ENCODE data around the gene NOD1.
"Not testable (repeated sequence)": the region's sequence is repeated elsewhere in the genome, so short reads cannot be mapped to it uniquely, and the experiment has no call there.

The NOD1 gene

GRCh38 chr7:30421647-30422196 is 56.9 kb downstream of the NOD1 start:
- no peak for DNase-seq (ENCODE audit: low read depth, low spot score)

GRCh38 chr7:30420662-30421061 is 57.9 kb downstream of the NOD1 start:
- no peak for DNase-seq (ENCODE audit: low read depth, low spot score)

DNA sequence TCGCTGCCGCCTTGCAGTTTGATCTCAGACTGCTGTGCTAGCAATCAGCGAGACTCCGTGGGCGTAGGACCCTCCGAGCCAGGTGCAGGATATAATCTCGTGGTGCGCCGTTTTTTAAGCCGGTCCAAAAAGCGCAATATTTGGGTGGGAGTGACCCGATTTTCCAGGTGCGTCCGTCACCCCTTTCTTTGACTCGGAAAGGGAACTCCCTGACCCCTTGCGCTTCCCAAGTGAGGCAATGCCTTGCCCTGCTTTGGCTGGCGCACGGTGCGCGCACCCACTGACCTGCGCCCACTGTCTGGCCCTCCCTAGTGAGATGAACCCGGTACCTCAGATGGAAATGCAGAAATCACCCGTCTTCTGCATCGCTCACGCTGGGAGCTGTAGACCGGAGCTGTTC is 58.5 kb downstream of the NOD1 start:
- not testable (repeated sequence) for DNase-seq (ENCODE audit: low read depth, low spot score)

- DNase-seq (ENCODE audit: low read depth, low spot score) = no peak
These were observed 64.7 kb downstream of the NOD1 start for GRCh38 chr7:30413864-30414263.

DNA sequence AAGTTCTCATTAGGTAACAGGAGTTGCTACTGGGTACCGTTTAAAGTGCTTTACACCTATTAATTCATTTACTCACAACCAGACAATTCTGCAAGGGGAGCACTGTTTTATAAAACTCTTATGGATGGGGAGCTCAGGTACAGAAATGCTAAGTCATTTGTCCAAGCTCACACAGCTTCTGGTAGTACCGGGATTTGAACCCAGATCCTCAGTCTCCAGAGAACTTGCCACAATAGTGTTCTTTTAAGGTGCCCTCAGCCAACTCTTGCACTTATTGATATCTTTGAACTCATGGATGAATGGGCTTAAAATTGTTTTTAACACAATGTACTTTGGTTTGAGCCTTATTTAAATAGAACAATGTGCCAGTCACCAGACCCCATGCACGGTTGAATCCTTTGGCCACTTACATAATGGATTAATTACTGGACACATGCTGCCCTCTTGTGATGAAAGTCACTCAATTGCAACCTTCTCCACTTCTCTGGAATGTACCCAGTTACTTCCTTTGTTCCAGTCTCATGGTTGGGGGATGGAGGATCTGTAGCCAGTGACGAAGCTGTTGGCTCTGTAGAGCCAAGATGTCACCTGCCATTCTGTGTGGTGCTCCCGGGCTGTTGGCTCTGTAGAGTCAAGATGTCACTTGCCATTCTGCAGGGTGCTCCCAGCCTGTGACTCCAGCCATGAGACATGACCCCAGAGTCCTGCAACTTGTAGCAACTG is 65.6 kb downstream of the NOD1 start:
- peak; percentile 56 for DNase-seq (ENCODE audit: low read depth, low spot score)

DNA sequence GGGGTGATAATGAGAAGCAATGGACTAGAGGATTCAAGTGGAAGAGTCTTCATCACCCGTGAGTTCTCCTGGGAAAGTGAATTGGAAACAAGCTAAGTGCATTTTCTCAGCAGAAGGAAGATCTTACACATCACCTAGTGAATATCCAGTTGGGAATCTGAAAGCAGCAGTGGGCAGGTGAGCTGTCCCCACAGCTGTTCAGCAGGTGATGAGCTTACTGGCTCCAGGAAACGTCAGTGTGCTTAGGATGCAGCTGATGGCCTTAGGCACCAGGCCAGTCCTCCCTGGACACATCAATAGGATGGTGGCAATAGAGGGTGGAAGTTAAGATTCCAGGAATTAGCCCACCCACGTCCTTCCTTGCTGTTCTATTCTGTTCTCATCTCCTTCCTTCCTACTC is 66.7 kb downstream of the NOD1 start:
- no peak for DNase-seq (ENCODE audit: low read depth, low spot score)

GRCh38 chr7:30411173-30411572 is 67.4 kb downstream of the NOD1 start:
- no peak for DNase-seq (ENCODE audit: low read depth, low spot score)

DNA sequence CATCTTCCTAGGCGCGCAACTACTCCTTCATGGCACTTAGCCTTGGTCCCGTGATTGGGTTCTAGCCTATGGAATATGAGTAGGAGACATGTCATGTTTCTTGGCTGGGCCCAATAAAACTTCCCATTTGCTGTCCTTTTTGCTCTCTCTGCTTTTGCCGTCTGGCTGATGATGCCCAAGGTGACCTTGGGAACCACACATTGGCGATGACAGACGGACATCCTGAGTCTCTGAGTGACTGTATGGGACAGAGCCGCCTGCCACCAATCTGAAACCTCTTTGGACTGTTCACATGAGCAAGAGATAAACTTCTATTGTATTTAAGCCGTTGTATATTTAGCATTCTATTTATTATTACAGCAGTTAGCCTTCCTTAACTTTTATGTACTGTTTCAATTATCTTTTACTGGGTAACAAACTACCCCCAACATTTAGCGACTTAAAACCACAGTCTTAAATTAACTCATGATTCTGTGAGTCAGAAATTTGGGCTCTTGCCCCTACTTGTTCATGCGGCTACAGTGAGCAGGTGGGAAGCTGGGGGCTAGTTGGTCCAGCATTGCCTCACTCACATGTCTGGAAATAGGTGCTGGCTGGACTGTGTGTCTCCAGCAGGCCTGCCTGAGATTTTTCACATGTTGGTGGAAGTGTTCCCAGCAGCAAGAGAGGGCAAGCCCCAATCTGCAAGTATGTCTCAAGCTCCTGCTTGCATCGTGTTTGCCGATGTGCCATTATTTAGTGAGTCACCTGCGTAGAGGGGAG is 71.7 kb downstream of the NOD1 start:
- no peak for DNase-seq (ENCODE audit: low read depth, low spot score)

- DNase-seq (ENCODE audit: low read depth, low spot score) = no peak
These were observed 73.4 kb downstream of the NOD1 start for GRCh38 chr7:30405179-30405578.

GRCh38 chr7:30403477-30403876 is 75.1 kb downstream of the NOD1 start:
- DNase-seq (ENCODE audit: low read depth, low spot score) = no peak

DNA sequence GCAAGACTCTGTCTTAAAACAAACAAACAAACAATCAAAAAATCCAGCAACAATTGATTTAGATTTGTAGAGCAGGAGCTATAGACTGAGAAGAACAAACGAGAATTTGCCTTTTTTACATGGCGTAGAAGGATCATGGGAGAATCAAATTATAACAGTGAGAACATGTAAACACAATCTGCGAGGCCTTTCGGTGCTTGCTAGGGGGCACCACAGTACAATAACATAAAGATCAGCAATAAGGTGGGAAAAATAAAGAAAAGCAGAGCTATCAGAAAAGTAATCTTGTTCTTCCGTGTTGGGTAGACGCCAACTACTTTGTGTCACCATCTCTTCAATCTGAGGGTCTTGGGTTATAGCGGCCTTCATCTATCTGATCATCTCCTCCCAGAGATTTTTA is 82.2 kb downstream of the NOD1 start:
- DNase-seq (ENCODE audit: low read depth, low spot score) = no peak

- no peak for DNase-seq (ENCODE audit: low read depth, low spot score)
These were observed 82.9 kb downstream of the NOD1 start for GRCh38 chr7:30395676-30396075.

- no peak for DNase-seq (ENCODE audit: low read depth, low spot score)
These were observed 86.8 kb downstream of the NOD1 start for GRCh38 chr7:30391806-30392205.

DNA sequence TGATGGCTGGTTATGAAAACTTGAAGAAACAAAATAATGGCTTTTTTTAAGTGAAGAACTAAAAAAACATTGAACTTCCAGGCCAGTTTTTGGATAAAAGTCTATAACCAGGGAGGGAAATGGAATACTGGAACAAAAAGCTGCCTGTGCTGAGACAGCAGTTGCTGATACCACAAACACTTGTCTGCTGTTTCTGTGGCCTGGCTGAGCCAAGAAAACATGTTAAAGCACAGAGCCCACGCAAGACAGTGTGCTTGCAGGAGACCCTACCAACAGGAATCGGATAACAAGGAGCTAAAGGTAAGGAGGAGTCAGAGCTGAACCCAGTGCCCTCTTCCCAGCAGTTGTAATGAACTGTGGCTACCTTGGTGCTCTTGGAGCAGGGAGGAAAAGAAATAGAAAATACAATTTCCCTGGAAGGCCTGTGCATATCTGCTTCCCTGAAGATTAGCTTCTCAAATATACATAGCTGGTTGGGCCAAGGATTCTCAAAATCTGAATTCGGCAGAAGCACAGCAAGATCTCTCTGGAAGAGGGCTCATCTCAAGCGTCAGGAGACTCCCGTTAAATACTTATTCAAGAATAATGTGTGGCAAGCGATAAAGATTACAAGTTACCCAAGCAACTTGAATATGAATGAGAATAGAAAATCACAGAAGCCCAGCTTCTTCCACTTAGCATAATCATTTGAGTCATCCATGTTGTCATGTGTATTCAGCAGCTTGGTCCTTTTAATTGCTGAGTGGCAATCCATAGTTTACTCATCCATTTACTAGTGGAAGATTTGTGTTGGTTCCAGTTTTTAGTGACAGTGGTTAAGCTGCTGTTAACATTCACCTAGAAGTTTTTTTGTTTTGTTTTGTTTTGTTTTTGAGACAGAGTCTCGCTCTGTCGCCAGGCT is 87.6 kb downstream of the NOD1 start:
- DNase-seq (ENCODE audit: low read depth, low spot score) = no peak

DNA sequence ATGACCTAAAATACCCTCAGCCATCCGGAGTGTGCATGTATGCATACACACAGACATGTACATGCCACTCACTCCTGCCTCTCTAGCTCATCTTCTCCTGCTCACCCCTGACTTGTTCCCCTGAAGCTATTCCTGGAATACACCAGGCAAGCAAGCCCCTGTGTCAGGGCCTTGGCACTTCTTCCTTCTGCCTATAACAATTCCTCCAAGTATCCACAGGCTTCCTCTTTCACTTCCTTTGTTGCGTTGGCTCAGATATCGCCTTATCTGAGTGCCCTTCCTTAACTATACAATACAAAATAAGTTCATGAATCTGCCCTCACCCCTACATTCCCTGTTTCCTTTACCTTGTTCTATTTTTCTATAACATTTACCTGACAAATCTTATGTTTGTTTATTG is 88.8 kb downstream of the NOD1 start:
- DNase-seq (ENCODE audit: low read depth, low spot score) = no peak

DNA sequence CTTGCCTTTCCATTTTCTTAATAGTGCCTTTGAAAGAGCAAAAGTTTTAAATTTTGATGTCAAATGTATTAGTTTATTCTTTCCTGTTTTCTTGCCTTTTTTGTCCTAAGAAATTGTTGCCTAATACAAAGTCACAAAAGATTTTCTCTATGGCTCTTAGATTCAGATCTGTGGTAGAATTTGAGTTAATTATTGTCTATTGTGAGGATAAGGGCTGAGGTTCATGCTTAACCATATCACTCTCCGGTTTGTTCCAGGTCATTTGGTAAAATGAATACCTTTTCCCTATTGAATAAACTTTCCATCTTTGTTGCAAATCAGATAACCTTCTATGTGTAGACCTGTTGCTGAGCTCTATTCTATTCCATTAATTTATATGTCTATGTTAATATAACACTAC is 96.0 kb downstream of the NOD1 start:
- DNase-seq (ENCODE audit: low read depth, low spot score) = no peak

GRCh38 chr7:30380824-30381223 is 97.8 kb downstream of the NOD1 start:
- DNase-seq (ENCODE audit: low read depth, low spot score) = not testable (repeated sequence)

DNA sequence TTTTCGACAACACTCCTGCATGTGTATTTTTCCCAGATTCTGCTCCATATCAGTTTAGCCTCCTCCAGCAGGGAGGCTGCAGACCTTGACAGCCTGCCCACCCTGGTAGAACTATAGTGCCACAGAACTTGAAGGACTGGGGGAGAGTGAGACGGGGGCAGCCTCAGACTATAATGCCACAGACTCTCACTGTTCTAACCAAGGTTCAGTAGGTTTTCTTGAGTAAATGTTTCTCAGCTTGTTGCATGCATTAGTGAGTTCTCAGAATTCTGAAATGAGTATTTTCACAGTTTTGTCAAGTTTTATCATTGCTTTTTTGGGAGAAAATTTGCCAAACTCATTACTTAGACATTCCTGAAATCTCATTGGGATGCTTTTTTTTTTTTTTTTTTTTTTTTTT is 98.3 kb downstream of the NOD1 start:
- no peak for DNase-seq (ENCODE audit: low read depth, low spot score)

DNA sequence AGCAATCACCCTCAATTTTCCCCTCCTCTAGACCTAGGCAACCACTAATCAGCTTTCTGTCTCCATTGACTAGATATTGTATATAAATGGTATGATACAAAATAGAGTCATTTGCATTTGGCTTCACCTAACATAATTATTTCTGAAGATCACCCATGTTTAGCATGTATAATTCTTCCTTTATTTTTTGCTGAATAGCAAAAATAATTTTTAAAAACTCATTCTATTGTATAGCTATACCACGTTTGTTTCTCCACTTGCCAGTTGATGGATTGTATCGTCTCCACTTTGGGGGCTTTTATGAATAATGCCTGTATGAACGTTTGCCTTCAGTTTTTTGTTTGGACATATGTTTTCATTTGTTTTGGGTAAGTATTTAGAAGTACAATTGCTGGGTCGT is 98.8 kb downstream of the NOD1 start:
- no peak for DNase-seq (ENCODE audit: low read depth, low spot score)

DNA sequence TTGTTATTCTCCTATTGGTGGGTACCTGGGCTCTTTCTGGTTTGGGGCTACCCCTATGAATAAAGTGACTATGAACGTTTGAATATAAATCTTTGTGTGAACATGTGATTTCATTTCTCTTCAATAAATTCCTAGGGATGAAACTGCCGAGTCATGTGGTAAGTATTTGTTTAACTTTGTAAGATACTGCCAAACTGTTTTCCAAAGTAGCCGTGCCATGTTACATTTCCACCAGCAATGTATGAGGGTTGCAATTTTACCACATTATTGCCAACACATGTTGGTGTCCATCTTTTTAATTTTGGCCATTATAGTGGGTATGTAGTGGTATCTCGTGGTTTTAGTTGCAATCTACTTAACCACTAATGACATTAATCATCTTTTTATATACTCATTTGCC is 99.5 kb downstream of the NOD1 start:
- no peak for DNase-seq (ENCODE audit: low read depth, low spot score)

GRCh38 chr7:30378275-30378674 is 100.3 kb downstream of the NOD1 start:
- no peak for DNase-seq (ENCODE audit: low read depth, low spot score)

Measured in smooth muscle cell of the brain vasculature (primary cell).